Measurements from ENCODE around the gene MYL7.

Gene MYL7

DNA sequence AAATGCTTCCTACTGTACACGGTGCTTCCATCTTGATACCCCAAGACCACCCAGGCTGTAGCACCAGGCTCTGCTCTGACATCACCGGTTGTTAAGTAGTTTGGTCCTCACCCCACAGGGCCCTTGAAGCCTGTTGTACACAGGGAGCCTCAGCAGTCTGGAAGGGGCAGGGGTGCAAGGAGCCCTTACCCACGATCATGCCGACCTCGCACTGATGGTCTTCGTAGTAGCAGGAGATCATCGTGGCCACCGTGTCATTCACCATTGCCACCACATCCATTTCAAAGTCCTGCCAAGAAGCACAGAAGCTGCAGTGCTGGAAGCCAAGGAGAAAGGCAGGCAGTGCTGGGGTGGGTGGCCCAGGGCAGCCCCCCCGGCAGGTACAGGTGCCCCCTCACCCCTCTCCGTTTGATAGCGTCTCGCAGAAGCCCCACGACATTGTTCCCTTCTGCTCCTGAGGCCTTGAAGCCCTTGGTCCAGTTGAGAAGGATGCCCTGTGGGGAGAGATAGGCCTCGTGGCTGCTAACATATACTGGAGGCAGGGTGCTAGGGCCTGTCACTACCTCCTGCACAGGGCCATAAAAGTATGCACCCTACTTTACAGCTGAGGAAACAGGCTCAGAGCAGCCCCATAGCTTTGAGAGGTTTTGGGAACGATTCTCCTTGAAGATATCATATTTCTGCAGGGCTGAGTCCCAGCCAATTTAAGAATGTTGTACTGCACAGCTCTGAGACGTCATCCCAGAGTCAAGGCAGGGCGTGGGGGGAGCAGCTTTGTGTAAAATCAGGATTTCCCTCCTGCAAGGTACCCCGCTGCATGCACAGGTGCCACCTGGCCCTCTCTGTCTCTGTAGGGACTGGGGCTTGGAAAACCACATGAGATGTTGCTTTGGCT lies 8.7 kb upstream of the MYL7 start:
- no peak for DNase-seq

- DNase-seq = no peak
These were observed 7.9 kb upstream of the MYL7 start for GRCh38 chr7:44148961-44149536.

- no peak for DNase-seq
These were observed 7.0 kb upstream of the MYL7 start for GRCh38 chr7:44148166-44148565.

DNA sequence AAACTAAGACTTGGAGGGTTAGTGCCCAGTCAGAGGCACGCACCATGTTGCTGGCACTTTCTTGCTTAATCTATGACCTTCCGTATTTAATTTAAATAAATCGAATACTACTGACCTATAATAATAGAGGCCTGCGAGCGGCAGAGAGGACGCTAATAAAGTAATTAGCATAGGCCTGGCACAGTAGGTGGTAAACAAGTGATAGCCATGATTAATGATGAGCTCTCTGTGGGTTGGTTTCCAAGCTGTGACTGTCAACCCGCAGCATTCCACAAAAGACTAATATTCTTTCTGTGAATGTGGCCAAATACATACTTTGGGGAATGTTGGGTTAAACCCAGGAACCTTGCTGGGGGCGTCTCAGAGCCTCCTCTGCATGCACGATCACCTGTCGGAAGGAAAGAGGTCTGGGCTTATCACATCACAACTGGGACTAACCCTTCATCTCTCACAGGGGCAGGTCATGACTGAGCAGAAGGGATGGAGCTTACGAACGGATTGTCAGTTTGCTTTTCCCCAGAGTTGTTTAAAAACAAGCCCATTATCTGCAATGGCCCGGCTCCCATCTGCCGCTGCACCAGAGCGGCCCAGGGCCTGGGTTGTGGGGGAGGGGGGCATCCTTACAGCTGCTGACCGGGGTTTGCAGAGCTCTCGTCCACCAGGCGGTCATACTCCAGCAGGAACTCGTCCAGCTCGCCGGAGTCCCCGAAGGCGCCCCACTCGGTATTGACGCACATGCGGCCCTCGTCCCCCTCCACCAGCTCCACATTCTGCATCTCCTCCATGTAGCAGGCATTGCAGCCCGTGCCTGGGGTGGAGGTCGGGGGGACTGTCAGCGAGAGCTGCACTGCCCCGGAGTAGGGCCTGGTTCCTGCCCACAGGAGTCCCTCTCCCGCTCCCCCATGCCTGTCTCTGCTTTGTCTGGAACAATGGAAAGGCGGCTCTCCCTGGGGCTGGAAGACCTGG lies 6.2 kb upstream of the MYL7 start:
- no peak for DNase-seq

DNA sequence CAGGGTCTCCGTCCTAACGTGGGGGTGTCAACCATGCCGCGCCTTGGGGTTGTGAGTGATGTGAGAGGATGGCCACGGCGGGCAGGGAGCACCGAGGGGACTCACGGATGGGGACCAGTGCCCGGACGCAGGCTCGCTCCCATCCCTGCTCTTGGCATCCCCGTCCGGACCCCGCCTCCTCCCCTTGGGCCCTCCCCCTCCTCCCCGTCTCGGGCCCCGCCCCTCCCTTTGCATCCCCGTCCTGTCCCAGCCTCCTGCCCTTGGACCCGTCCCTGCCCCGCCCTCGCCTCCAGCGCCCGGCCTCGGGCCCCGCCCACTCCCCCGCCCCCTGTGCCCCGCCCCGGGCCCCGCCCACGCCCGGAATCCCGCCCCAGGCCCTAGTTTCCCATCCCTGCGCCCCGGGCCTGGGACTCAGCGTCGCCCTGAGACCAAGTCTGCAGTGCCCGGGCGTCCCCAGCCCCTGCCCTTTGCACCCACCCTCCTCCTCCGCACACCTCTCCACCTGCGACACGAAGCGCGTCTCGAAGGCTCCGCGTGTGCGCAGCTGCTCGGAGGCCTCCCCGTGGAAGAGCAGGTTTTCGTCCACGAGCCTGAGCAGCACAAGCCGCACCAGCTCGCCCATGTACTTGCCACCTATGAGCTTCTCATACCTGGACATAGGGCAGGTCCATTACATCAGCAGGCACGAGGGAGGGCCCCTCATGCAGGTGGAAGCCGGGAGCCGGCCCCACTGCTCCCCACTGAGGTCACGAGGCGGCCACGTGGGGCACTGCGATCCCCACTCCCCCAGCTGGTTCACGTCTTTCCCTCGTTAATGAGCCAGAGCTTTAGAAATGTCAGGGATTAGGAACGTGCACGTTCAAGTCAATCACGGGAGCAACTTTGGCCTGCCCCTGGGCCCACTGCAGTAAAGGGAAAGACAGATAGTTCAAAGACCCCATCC lies 5.1 kb upstream of the MYL7 start:
- DNase-seq = peak; percentile 79

DNA sequence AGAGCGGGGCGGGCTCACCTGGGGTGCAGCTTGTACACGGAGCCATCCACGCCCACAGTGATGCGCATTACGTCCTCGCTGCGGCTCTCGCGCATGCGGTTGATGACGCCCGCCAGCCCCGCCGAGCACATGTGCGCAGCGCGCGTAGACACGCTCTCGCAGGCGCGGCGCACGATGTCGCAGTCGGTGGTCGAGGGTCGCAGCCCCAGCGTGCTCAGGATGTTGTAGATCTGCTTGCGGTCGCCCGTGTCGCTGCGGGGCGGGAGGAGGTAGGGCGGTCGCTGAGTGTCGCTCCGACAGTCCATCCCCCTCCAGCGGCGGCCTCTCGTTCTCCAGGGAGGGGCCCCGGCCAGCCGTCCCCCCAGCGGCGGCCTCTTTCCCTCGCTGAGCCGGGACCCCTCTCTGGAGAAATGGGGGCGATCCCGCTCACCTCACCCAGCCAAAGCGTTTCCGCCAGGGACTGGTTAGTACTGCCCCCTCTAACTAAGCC lies 4.4 kb upstream of the MYL7 start:
- DNase-seq = peak; percentile 65

- DNase-seq = no peak
These were observed 3.9 kb upstream of the MYL7 start for GRCh38 chr7:44144968-44145478.

DNA sequence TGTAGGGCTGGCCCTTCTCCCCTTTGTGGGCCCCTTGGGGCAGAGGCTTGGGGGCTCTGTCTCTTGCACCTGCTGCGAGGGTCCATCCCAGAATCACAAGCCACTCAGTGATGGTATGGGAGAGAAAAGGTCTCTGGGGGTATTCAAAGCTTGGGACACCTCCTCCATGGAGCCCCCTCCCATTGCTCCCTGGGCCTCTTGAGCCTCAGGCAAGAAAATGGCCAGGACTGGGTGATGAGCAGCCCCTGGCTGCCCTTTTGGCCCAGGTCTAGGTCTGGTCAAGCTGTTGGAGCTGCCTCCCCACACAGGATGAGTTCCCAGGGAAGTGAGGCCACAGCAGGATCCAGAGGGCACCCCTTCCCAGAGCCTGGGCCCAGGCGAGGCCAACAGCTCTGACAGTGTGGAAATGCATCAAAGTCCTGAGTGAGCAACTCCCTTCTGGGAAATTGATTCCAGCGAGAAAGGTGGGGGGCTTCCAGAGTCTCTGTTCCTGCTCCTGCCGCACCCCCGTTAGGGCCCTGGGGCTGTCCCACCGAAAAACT lies 3.4 kb upstream of the MYL7 start:
- DNase-seq = no peak

- no peak for DNase-seq
These were observed 2.6 kb upstream of the MYL7 start for GRCh38 chr7:44143646-44144250.

- no peak for DNase-seq
These were observed 896 bp upstream of the MYL7 start for GRCh38 chr7:44142028-44142427.

DNA sequence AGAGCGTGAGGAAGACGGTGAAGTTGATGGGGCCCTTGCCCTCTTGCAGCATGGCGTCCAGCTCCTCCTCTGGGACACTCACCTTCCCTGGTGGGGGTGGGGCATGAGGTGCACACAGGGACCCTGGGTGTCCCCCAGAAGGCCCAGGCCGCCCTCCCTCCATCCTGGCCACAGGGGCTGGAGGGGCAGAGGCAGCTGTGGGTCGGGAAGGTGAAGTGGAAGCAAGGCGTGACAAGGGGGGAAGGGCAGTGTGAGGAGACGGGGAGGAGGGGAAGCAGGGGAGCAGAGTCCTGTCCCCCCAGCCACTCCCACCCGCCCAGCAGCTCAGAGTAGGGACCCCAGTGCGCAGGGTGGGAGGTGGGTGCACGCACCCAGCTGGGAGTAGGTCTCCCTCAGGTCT lies 791 bp downstream of the MYL7 start:
- no peak for DNase-seq

DNA sequence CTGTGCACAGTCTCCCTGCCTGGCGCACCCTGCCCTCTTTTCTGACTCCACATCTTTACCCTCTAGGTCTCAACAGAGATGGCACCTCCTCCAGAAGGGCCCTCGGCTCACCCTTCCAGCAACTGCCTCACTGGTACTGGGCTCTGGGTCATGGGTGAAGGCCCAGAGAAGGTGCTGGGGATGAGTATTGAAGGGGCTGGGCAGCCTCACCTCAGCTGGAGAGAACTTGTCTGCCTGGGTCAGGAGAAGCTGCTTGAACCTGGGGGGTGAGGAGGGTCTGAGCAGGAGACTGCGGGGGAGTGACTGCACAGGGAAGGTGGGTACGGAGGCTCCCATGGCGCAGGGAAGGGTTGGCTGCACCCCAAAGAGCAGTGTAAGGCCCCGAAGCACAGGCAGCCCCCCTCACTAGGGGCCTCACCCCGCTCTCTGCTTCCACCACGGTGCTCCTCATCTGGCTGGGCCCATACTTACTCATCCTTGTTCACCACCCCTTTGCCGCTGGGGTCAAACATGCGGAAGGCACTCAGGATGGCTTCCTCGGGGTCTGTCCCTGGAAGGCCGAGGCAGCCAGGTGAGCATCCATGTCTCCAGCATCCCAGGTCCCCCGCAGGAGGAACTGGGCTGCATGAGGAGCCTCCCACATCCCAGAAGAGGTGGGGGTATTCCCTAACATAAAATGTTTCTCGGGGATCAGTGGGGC lies 1.7 kb downstream of the MYL7 start:
- no peak for DNase-seq

GRCh38 chr7:44138698-44139097 lies 2.4 kb downstream of the MYL7 start:
- DNase-seq = no peak

DNA sequence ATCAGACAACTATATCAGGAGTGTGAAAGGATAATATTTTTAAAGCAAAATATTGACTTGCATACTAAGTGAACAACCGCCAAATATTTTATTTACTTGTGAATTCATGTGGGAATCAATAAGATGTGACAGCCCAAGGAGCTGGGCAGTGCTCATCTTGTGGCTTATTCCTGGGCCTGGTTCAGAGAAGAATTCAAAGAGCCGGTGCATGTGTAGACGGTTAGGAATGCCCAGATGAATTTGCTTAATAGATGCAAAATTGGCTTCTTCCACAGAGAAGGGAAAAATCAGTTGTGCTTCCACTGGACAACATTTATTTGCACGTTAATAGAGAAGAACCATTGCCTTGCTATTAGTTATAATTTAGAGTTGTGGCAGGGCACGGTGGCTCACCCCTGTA lies 4.4 kb downstream of the MYL7 start:
- no peak for DNase-seq

DNA sequence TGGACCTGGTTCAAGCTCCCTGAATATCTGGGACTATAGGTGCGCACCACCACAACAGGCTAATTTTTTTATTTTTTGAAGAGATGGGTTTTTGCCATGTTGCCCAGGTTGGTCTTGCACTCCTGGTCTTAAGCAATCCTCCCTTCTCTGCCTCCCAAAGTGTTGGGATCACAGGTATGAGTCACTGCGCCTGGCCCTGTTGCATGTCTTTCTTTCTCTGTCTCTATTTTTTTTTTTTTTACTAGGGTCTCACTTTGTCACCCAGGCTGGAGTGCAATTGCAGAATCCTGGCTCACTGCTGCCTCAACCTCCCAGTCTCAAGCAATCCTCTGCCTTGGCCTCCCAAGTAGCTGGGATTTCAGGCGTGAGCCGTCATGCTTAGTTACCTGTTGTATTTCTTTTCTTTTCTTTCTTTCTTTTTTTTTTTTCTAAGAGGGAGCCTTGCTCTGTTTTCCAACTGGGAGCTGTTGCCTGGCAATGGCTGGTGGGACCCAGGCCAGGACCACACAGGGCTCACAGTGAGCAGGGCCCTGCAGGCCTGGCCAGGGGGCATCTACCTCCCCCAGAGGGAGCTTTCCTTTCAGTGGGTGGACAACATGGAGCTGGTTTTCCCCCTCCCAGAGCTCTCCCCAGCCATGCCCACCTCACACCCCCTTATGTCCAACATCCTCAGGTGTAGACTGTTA lies 6.0 kb downstream of the MYL7 start:
- no peak for DNase-seq

GRCh38 chr7:44133295-44133694 lies 7.8 kb downstream of the MYL7 start:
- DNase-seq = no peak

DNA sequence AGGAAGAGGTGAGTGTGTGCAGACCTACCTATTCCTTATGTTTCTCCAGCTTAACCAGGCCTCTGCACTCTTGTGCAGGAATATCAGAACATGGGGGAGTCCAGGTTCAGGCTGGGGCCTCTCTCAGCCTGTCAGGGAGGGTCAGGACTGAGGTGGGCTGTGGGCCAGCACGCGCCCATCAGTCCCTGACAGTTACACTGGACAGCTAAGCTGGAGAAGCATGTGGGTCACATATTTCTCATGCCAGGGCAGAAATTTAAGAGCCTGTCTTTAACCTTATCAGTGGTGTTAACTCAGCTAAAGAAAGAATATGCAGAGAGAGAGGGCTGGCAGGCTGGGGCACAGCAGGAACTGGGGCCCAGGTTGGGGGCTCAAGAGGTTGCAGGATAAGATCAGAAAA lies 9.1 kb downstream of the MYL7 start:
- DNase-seq = no peak

DNA sequence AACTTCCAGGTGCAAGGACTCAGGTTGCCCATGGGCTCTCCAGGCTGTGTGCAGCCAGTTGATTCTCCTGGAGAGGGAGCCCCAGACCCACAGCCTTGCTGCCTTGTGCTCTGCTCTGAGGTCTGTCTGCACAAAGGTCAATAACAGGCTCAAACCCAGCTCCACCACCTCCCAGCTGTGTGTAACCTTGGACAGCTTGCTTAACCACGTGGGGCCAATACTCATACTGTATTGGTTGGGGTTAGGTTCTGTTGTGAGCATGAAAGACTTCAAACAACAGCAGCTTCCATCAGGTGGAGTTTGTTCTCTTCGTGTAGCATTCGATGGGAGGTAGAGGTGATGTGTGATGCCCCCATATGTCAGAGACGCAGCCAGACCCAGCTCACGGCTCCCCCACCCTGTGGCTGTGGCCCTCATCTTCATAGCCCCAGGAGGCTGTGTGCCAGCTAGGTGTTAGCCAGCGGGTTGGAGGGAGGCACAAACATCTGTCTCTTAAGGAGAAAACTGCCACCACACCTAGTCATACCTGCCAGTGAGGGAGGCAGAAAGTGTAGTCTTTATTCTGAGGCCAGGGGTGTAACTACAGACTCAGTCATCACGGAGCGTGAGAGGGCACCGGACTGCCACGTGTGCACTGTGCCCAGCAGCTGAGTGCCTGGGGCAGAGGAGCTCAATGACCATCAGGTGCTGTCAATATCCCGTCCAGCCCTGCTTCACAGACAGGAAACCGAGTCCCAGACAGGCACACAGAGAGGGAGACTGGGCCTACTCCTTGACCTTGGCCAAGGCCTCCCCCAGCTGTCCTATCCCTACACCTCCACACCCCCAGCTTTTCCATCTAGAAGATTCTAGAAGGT lies 9.7 kb downstream of the MYL7 start:
- DNase-seq = no peak

Data from CD4-positive, alpha-beta T cell treated with Interleukin-12 subunit alpha and Interleukin-12 subunit beta, for 1 hour (primary cell).